ENCODE data around the gene SLC22A13.
A peak's percentile ranks its signal among the peaks of the same experiment; 100 is the strongest.

The SLC22A13 gene

GRCh38 chr3:38257583-38257982 lies 8.0 kb upstream of the SLC22A13 start:
- DNase-seq (ENCODE audit: low read depth) = peak; percentile 8

GRCh38 chr3:38260474-38260873 lies 5.1 kb upstream of the SLC22A13 start:
- no peak overlapping the region for H3K4me3 ChIP-seq (ENCODE audit: control insufficient read depth, low read depth, low read length)
- no peak for TF ChIP-seq CTCF (conservative IDR thresholded peaks at IDR 0.05; ENCODE audit: control insufficient read depth, insufficient read depth, low read depth, low read length)
- DNase-seq (ENCODE audit: low read depth) = no peak

More at GRCh38 chr3:38257583-38257982, 8.0 kb upstream of the SLC22A13 start:
- TF ChIP-seq CTCF (conservative IDR thresholded peaks at IDR 0.05; ENCODE audit: control insufficient read depth, insufficient read depth, low read depth, low read length) = no peak
- H3K4me3 ChIP-seq (ENCODE audit: control insufficient read depth, low read depth, low read length) = no peak overlapping the region

- TF ChIP-seq CTCF (conservative IDR thresholded peaks at IDR 0.05; ENCODE audit: control insufficient read depth, insufficient read depth, low read depth, low read length) = no peak
- DNase-seq (ENCODE audit: low read depth) = no peak
- H3K4me3 ChIP-seq (ENCODE audit: control insufficient read depth, low read depth, low read length) = no peak overlapping the region
These were observed 1.2 kb upstream of the SLC22A13 start for GRCh38 chr3:38264353-38264771.

- H3K4me3 ChIP-seq (ENCODE audit: control insufficient read depth, low read depth, low read length) = no peak overlapping the region
- TF ChIP-seq CTCF (conservative IDR thresholded peaks at IDR 0.05; ENCODE audit: control insufficient read depth, insufficient read depth, low read depth, low read length) = no peak
- no peak for DNase-seq (ENCODE audit: low read depth)
These were observed 833 bp upstream of the SLC22A13 start for GRCh38 chr3:38264779-38265178.

DNA sequence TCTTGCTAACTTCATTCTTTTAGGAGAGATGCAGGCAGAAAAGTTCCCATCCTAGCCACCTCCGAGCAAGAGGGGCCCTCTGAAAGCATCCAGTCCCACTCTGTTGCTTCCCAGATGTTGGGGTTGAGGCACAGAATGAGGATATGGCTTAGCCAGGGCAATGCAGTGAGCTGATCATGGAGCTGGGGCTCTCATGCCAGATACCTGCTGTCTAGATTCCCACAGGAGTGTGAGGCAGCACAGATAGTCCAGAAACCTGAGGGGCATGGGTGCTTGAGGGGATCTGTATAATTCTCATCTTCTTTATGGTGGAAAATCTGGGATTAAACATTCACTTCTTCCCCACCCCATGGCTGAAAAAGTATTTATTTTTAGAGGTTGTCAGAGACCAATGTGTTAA lies 1.2 kb downstream of the SLC22A13 start:
- TF ChIP-seq CTCF (conservative IDR thresholded peaks at IDR 0.05; ENCODE audit: control insufficient read depth, insufficient read depth, low read depth, low read length) = no peak
- no peak overlapping the region for H3K4me3 ChIP-seq (ENCODE audit: control insufficient read depth, low read depth, low read length)

DNA sequence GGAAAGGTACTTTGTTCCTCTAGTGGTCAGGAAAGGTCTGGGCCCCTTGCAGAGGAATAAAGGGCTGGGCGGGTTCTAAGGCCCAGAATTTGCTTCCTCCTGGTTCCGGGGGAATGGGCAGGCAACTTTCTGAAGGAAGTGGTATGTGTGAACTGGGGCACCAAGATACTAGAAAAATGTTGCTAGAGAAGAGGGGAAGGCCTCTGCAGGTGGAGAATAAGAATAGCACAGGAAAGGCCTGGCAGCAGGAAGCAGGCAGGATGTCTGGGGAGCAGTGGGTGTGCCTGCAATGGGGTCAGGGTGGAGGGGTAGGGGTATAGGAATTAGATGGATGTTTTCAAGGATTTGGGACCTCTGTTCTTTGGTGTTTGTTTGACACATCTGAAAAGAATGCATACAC lies 2.0 kb downstream of the SLC22A13 start:
- no peak overlapping the region for H3K4me3 ChIP-seq (ENCODE audit: control insufficient read depth, low read depth, low read length)
- no peak for DNase-seq (ENCODE audit: low read depth)
- no peak for TF ChIP-seq CTCF (conservative IDR thresholded peaks at IDR 0.05; ENCODE audit: control insufficient read depth, insufficient read depth, low read depth, low read length)

More for the DNA sequence above, 1.2 kb downstream of the SLC22A13 start:
- DNase-seq (ENCODE audit: low read depth) = no peak

DNA sequence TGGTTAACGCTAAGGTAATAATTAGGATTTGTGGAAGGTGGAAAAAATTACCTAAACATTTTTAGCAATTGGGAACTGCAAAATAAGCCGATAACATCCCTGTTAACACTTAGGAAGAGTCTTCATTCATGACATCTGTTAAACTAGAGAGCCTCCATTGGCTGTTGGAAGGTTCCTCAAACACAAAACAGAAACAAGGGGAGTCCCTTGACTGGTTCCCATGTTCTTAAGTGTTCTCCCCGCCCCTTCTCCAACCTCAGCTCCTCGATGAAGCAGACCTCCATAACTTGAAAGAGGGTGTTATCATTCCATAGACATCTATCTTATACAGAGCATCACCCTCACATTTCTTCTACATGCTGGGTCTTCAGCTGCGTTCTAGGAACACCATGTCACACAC lies 2.5 kb downstream of the SLC22A13 start:
- no peak for DNase-seq (ENCODE audit: low read depth)
- TF ChIP-seq CTCF (conservative IDR thresholded peaks at IDR 0.05; ENCODE audit: control insufficient read depth, insufficient read depth, low read depth, low read length) = no peak
- H3K4me3 ChIP-seq (ENCODE audit: control insufficient read depth, low read depth, low read length) = no peak overlapping the region
